Liver (tissue), 3 donors: ENCODE results near the gene DUSP14.

Experiments
- CTCF ChIP-seq: fragments of 150-350 bp; IDR thresholded peaks from 2 replicates; pipeline ENCODE4 v1.5.1; 2017; ENCODE audit warnings: improper control_type of control experiment, low read depth, low read length; ENCODE audit not compliant: missing input control
- EGR1 ChIP-seq, 2 donors: IDR thresholded peaks; 2 replicates each; pipeline ENCODE4 v1.6.1; 2016 to 2018; ENCODE audit warnings: antibody characterized with exemption in 2 of 2, low read depth in 2 of 2
- MAX ChIP-seq: IDR thresholded peaks from 2 replicates; pipeline ENCODE4 v1.6.1; 2016; ENCODE audit warnings: antibody characterized with exemption
- RAD21 ChIP-seq, 2 donors: IDR thresholded peaks; 2 replicates each; pipeline ENCODE4 v1.6.1; 2016; ENCODE audit warnings: antibody characterized with exemption in 2 of 2, mild to moderate bottlenecking in 2 of 2
- RXRA ChIP-seq, 2 donors: IDR thresholded peaks; 2 replicates each; pipeline ENCODE4 v1.6.1; 2017 to 2018; ENCODE audit warnings: antibody characterized with exemption in 2 of 2, mild to moderate bottlenecking in 1 of 2
- donor health status: healthy.
- donor health status: healthy.

- TF ChIP-seq RAD21 (IDR thresholded peaks at IDR 0.05) (no peak), CTCF (no peak), RXRA (IDR thresholded peaks at IDR 0.05) (peak; percentile 80 to 86), EGR1 (IDR thresholded peaks at IDR 0.05; ENCODE audit: low read depth in 2 of 2) (no peak), MAX (peak; percentile 65)
Observed at GRCh38 chr17:37512442-37513068, 22.9 kb downstream of the DUSP14 start.
